Left hindlimb (tissue), 1 donor: ENCODE results near the gene GPX2.

ENCODE experiments used
- DNase-seq: peaks from one replicate; pipeline ENCODE4 v3.0.0-alpha.2; 2018

The GPX2 gene

DNA sequence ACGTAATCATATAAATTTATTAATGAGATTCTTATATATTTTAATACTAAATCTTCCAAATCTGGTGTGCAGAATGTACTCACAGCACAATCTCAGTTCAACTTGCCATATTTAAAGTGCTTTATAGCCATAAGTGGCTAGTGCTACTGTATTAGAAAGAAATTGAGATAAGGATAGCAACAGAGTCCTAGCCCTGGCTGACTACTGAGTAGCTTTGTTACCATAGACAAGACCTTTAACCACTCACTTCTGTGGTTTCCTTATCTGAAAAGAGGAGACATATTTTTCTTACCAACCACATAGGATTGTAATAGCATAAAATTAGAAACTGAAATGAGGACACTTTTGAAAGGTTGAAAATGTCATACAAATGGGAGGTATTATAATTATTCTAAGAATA, 30.3 kb downstream of the GPX2 start:
- DNase-seq, result no peak

GRCh38 chr14:64910847-64911495, 31.6 kb downstream of the GPX2 start:
- DNase-seq, result no peak

- DNase-seq, result no peak
Observed at GRCh38 chr14:64906022-64906421, 36.5 kb downstream of the GPX2 start.

- DNase-seq, result no peak
Observed at GRCh38 chr14:64899958-64900357, 42.6 kb downstream of the GPX2 start.

- no peak for DNase-seq
Observed at GRCh38 chr14:64891839-64892375, 50.6 kb downstream of the GPX2 start.

GRCh38 chr14:64891173-64891838, 51.2 kb downstream of the GPX2 start:
- DNase-seq, result no peak

GRCh38 chr14:64889352-64889751, 53.2 kb downstream of the GPX2 start:
- no peak for DNase-seq
